ENCODE results near the gene RAF1. TPM values are rescaled to one million over a fixed set of nuclear protein-coding genes. Genes with fewer than 3 reads are reported as not detected.

RAF1 gene
- total RNA-seq, 3 donors from 2014 or later = 97.2 to 104 (median 100) TPM

DNA sequence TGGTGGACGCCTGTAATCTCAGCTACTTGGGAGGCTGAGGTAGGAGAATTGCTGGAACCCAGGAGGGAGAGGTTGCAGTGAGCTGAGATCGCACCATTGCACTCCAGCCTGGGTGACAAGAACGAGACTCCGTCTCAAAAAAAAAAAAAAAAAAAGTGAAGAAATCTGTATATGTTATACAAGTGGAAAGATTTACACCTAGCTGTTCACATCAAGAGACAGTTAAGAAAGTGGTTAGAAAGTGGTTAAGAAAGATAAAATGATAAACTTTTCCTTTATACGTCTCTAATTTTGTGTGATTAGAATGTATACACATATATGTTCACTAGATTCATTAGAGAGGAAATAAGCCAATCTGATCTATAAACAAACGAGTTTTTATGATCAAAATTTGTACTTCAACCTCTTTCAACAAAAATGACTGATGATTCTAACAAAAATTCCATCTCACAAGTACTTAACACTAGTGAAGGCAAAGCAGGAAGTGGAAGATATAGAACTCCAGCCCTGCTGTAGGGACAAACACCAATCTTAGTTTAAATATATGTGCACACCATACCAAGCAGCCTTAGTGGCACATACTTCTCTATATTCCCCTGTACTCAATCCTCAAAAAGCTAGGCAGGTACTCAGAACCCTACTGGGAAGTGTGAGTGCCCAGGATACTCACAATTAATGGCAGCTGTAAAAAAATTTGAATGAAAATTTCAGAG lies 51.2 kb downstream of the RAF1 start:
- Mint-ChIP-seq H3K4me1 (ENCODE audit: low read depth) (peaks cover 41% of the 10 kb centered on the region), H3K4me3 (no peak overlapping the region), H3K27me3 (ENCODE audit: low read depth) (no peaks in the 10 kb centered on the region), H3K9me3 (no peaks in the 10 kb centered on the region), H3K36me3 (ENCODE audit: insufficient read depth) (peaks cover 28% of the 10 kb centered on the region)
- ATAC-seq (no peak), DNase-seq (no peak)

DNA sequence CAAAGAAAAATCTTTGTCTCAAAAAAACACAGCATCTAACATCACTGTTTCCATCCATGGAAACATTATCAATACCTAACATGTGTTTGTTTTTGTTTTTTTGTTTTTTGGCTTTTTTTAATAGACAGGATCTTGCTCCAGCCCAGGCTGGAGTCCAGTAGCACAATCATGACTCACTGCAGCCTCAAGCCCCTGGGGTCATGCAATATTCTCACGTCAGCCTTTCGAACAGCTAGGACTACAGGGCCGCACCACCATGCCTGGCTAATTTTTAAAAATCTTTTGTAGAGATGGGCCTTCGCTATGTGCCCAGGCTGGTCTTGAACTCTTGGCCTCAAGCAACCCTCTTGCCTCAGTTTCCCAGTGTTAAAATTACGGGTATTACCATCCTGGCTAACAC lies 52.8 kb downstream of the RAF1 start:
- no peak overlapping the region for H3K4me3 Mint-ChIP-seq
- ATAC-seq (no peak), DNase-seq (no peak)
- H3K9me3 Mint-ChIP-seq = no peaks in the 10 kb centered on the region
- H3K36me3 Mint-ChIP-seq (ENCODE audit: insufficient read depth) = peaks cover 32% of the 10 kb centered on the region
- no peaks in the 10 kb centered on the region for H3K27me3 Mint-ChIP-seq (ENCODE audit: low read depth)
- peaks cover 47% of the 10 kb centered on the region for H3K4me1 Mint-ChIP-seq (ENCODE audit: low read depth)

DNA sequence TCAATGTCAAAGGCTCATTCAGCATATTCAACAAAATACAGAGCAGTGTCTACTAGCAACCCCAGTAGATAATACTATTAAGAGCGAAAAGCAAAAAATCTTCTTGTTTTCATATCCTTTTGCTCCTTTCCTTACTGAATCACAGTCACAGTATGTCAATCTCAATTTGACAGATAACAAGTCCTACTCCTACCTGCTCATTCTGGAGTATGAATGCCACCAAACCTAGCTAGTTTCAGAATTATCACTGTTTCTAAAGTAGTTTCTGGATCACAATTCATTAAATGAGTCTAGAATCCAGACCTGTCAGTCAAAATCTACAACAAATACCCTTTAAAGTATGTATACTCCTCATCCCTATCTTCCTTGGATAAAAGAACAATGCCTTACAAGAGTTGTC lies 55.5 kb downstream of the RAF1 start:
- H3K4me3 Mint-ChIP-seq = no peak overlapping the region
- H3K9me3 Mint-ChIP-seq = no peaks in the 10 kb centered on the region
- ATAC-seq (peak in 1 of 2 donors; percentile 25), DNase-seq (no peak)
- no peaks in the 10 kb centered on the region for H3K27me3 Mint-ChIP-seq (ENCODE audit: low read depth)
- H3K4me1 Mint-ChIP-seq (ENCODE audit: low read depth) = peaks cover 27% of the 10 kb centered on the region
- H3K36me3 Mint-ChIP-seq (ENCODE audit: insufficient read depth) = peaks cover 34% of the 10 kb centered on the region

DNA sequence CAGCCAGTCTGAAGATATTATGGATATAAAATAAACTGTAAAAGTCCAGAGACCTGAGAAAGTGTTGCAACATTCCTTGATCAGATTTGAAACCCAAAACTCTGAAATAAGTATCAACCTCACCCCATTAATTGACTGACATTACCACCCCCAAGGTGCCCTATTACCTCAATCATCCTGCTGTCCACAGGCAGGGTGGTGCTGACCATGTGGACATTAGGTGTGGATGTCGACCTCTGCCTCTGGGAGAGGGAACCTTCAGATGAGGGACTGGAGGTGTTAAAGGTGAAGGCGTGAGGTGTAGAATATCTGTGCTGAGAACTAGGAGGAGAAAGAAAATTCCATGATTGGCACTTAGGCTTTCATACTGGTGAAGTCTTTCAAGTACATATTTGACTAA lies 59.9 kb downstream of the RAF1 start:
- Mint-ChIP-seq H3K36me3 (ENCODE audit: insufficient read depth) (peaks cover 45% of the 10 kb centered on the region), H3K27me3 (ENCODE audit: low read depth) (no peaks in the 10 kb centered on the region), H3K4me1 (ENCODE audit: low read depth) (peaks cover 16% of the 10 kb centered on the region), H3K9me3 (no peaks in the 10 kb centered on the region), H3K4me3 (no peak overlapping the region)
- ATAC-seq (no peak), DNase-seq (no peak)

DNA sequence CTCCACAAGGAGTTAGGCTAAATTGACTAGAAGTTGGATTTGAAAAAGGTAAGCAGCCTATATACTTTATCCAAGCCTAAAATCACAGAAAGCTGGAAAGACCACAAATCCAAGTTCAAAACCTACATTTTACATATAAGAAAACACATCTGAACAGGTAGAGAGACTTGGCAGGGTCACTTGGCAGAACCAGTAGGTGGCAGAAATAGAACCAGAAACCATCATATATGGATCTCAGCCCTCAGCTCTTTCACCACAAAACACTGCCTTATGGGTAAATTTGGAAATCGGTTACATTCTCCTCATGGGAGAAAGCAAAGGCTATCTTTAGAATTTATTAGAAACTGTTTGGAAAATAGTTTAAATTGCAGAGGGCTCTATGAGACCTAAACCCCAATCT lies 62.8 kb downstream of the RAF1 start:
- no peaks in the 10 kb centered on the region for H3K9me3 Mint-ChIP-seq
- H3K4me1 Mint-ChIP-seq (ENCODE audit: low read depth) = peaks cover 3% of the 10 kb centered on the region
- ATAC-seq (no peak), DNase-seq (no peak)
- peaks cover 34% of the 10 kb centered on the region for H3K36me3 Mint-ChIP-seq (ENCODE audit: insufficient read depth)
- H3K27me3 Mint-ChIP-seq (ENCODE audit: low read depth) = no peaks in the 10 kb centered on the region
- no peak overlapping the region for H3K4me3 Mint-ChIP-seq

DNA sequence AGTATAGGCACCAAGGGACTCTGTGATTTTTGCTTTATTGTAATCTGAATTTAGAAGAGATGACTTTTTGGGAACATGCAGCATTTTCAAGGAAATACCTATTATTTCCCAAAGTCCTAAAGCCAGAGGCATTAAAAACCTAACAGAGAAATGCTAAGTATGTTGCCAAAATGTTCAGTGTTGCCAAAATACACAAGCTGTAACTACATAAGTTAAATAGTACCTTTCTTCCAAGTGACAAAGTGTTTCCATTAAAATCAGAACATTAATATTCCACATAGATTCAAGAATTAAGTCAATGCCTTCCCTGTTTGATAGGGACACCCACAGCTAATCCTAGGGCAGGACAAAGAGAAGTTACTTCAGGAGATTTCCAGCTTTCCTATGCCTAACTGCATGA lies 65.0 kb downstream of the RAF1 start:
- no peak for DNase-seq
- ATAC-seq = no peak
- Mint-ChIP-seq H3K36me3 (ENCODE audit: insufficient read depth) (peaks cover 44% of the 10 kb centered on the region), H3K9me3 (no peaks in the 10 kb centered on the region), H3K4me1 (ENCODE audit: low read depth) (peaks cover 3% of the 10 kb centered on the region), H3K4me3 (no peak overlapping the region), H3K27me3 (ENCODE audit: low read depth) (no peaks in the 10 kb centered on the region)

DNA sequence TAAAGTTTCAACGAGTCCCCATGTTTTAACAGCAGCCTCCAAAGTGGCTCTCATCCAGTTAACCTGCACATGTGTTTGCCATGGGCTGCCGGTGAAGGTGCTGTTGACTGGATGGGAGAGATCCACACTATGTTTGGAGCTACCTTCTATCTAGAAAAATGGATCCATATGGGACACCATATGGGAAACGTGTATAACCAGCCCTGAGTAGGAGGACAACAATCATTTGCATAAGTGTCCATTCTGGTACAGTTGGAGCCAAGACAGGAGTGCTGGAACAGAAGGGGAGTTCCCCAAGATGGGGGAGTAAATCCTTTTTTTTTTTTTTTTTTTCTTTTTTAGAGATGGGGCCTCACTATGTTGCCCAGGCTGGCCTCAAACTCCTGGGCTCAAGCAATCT lies 70.4 kb downstream of the RAF1 start:
- H3K9me3 Mint-ChIP-seq = no peaks in the 10 kb centered on the region
- ATAC-seq (no peak), DNase-seq (no peak)
- no peak overlapping the region for H3K4me3 Mint-ChIP-seq
- peaks cover 46% of the 10 kb centered on the region for H3K36me3 Mint-ChIP-seq (ENCODE audit: insufficient read depth)
- H3K27me3 Mint-ChIP-seq (ENCODE audit: low read depth) = no peaks in the 10 kb centered on the region
- H3K4me1 Mint-ChIP-seq (ENCODE audit: low read depth) = no peaks in the 10 kb centered on the region

DNA sequence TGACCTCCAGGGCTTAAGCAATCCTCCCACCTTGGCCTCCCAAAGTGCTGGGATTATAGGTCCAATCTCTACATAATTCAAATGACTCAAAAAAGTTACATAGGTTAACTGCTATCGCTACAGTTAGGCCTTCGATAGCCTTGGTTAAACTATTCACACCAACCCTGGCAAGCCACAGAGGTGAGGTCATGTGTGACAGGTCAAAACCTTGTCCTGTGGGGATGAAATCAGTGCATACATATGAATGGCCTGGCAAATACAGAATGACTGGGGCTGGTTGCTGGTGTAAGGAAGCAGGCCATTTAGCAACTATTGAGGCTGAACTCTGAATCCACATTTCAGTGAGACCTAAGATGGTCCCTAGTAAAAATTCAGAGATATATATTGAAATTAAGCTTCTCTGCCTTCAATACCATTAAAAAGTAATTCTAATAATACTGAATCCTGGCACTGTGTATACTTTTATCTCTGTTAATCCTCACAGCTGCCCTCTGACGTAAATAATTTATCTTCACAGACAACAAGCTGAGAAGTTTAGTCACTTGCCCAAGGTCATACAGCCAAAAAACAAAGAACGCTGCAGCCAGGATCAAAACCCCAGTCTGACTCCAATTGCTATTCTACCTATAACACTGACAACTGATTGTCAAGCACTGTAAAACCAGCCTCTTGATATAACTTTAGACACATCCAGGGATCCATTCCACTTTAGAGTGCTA lies 71.8 kb downstream of the RAF1 start:
- peaks cover 50% of the 10 kb centered on the region for H3K36me3 Mint-ChIP-seq (ENCODE audit: insufficient read depth)

DNA sequence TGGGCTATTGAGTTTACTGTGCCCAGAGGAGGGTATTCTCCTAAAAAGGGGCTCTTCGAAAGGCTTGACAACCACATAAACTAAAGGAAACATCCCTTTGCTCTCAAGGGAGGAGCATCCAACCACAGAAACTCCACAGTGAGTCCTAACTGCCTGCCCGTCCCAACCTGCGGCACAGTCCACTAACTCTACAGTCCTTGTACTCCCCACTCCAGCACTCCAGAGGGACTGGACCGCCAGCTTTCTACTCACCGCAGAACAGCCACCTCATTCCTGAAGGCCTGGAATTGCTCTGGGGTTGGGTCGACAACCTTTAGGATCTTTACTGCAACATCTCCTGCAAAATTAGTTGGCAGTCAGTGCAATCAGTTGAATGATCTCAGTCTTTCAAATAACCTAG lies 72.5 kb downstream of the RAF1 start:
- H3K27me3 Mint-ChIP-seq (ENCODE audit: low read depth) = no peaks in the 10 kb centered on the region
- H3K9me3 Mint-ChIP-seq = no peaks in the 10 kb centered on the region
- no peaks in the 10 kb centered on the region for H3K4me1 Mint-ChIP-seq (ENCODE audit: low read depth)
- no peak overlapping the region for H3K4me3 Mint-ChIP-seq
- peaks cover 50% of the 10 kb centered on the region for H3K36me3 Mint-ChIP-seq (ENCODE audit: insufficient read depth)
- DNase-seq (no peak), ATAC-seq (no peak)

More for the DNA sequence above, 71.8 kb downstream of the RAF1 start:
- Mint-ChIP-seq H3K27me3 (ENCODE audit: low read depth) (no peaks in the 10 kb centered on the region), H3K4me3 (no peak overlapping the region), H3K9me3 (no peaks in the 10 kb centered on the region), H3K4me1 (ENCODE audit: low read depth) (no peaks in the 10 kb centered on the region)
- ATAC-seq = no peak
- no peak for DNase-seq

DNA sequence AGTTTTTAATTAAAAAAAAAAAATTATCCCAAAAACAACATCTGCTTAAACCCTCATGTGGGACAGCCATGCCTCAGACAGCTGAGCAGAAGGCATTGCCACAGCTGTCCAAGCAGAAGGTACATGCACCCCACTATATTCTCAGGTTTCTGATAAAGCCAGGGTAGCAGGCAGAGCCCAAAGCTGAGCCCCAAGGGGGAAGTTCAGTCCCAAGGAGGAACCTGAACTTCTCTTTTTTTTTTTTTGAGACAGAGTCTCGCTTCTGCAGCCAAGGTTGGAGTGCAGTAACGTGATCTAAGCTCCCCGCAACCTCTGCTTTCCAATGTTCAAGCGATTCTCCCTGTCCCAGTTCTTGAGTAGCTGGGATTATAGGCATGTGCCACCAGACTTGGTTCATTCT lies 73.8 kb downstream of the RAF1 start:
- no peak for ATAC-seq
- H3K9me3 Mint-ChIP-seq = no peaks in the 10 kb centered on the region
- H3K36me3 Mint-ChIP-seq (ENCODE audit: insufficient read depth) = peaks cover 54% of the 10 kb centered on the region
- no peak for DNase-seq
- H3K4me3 Mint-ChIP-seq = no peak overlapping the region
- H3K27me3 Mint-ChIP-seq (ENCODE audit: low read depth) = no peaks in the 10 kb centered on the region
- no peaks in the 10 kb centered on the region for H3K4me1 Mint-ChIP-seq (ENCODE audit: low read depth)

DNA sequence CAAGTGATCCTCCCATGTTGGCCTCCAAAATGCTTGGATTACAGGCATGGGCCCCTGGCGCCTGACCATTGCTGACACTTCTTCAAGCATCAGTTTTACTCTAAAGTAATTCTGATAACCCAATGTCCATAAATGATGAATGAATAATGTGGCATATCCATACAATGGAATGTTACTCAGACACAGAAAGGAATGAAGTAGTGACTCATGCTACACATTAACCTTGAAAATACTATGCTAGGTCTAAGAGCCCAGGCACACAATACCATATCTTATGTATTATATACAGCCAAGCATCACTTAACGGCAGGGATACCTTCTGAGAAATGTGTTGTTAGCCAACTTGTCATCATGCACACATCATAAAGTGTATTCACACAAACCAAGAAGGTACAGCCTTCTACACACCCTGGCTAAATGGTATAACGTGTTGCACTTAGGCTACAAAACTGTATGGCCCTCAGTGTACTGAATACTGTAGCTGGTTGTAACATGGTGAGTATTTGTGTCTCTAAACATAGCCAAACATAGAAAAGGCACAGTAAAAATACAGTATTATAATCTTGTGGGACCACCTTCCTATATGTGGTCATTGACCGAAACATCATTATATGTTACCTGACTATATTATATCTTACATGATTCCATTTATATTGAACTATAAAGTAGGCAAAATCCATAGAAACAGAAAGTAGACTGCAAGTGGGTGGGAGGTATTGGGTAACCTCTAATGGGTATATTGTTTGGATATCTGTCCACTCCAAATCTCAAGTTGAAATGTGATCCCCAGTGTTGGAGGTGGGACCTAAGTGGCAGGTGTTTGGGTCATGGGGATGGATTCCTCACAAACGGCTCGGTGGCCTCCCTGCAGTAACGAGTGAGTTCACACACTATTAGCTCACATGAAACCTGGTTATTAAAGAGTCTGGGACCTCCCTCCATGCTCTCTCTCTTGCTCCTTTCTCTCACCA lies 75.6 kb downstream of the RAF1 start:
- peaks cover 48% of the 10 kb centered on the region for H3K36me3 Mint-ChIP-seq (ENCODE audit: insufficient read depth)
- no peaks in the 10 kb centered on the region for H3K9me3 Mint-ChIP-seq
- DNase-seq = no peak
- no peaks in the 10 kb centered on the region for H3K4me1 Mint-ChIP-seq (ENCODE audit: low read depth)
- no peak overlapping the region for H3K4me3 Mint-ChIP-seq
- no peaks in the 10 kb centered on the region for H3K27me3 Mint-ChIP-seq (ENCODE audit: low read depth)
- no peak for ATAC-seq

DNA sequence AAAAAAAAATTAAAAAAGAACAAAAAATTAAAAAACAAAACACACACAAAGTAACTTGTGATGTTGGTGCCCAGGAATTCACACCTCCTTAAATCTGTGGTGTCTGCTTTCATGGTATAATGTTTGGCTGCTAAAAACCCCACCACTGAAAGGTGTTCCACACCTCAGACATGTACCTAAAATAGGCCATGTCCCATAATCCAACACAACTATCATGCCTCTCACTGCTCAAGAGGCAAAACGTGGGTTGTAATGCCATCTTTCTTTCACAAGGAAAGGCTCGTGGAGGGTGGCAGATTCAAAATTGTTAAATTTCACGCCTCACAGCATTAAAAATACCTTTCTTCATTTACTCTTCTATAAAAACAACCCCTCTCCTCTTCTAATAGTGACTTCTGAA lies 77.5 kb downstream of the RAF1 start:
- no peak overlapping the region for H3K4me3 Mint-ChIP-seq
- DNase-seq = no peak
- H3K9me3 Mint-ChIP-seq = no peaks in the 10 kb centered on the region
- H3K4me1 Mint-ChIP-seq (ENCODE audit: low read depth) = no peaks in the 10 kb centered on the region
- no peaks in the 10 kb centered on the region for H3K27me3 Mint-ChIP-seq (ENCODE audit: low read depth)
- ATAC-seq = no peak
- peaks cover 43% of the 10 kb centered on the region for H3K36me3 Mint-ChIP-seq (ENCODE audit: insufficient read depth)

DNA sequence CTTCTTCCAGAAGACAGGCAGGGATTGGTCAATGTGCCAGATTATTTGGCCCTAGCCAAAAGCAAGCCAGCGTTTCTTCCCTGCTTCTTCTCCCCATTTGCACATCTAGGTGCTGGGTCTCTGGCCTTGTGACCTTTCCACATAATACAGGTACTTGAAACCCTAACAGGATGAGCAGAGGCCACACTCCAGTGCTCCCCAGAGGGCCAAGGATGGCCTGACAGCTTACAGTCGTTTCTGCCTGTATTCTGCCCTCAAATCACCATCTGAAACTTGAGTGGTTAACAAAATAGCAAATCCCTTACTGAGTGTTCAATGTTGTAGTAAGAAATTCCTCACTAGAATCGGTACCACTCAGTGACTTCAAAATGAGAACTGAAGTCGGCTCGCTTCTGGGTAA lies 77.9 kb downstream of the RAF1 start:
- H3K36me3 Mint-ChIP-seq (ENCODE audit: insufficient read depth) = peaks cover 44% of the 10 kb centered on the region
- no peaks in the 10 kb centered on the region for H3K9me3 Mint-ChIP-seq
- H3K27me3 Mint-ChIP-seq (ENCODE audit: low read depth) = no peaks in the 10 kb centered on the region
- ATAC-seq (no peak), DNase-seq (no peak)
- H3K4me3 Mint-ChIP-seq = no peak overlapping the region
- no peaks in the 10 kb centered on the region for H3K4me1 Mint-ChIP-seq (ENCODE audit: low read depth)

DNA sequence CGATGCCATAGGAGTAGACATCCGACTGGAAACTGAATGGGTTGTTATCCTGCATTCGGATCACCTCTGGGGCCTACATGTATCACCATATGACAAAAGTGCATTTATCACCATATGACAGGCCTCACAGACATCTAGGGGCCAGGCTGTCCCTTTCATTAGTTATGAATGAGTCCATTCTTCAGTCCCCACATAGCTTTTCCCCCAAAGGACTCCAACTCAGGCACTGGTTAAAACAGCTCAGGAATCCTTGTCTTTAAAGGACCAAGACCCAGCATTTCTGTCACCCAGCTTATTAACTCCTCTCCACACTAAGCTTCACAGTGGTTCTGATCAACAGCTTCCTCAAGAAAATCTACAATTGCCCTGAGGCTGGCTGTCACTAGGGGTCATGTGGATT lies 78.7 kb downstream of the RAF1 start:
- ATAC-seq = no peak
- Mint-ChIP-seq H3K27me3 (ENCODE audit: low read depth) (no peaks in the 10 kb centered on the region), H3K4me3 (no peak overlapping the region), H3K36me3 (ENCODE audit: insufficient read depth) (peaks cover 42% of the 10 kb centered on the region), H3K4me1 (ENCODE audit: low read depth) (no peaks in the 10 kb centered on the region), H3K9me3 (no peaks in the 10 kb centered on the region)
- DNase-seq = no peak
